Measurements from ENCODE around the gene CDC25C. TPM values are rescaled to one million over a fixed set of nuclear protein-coding genes. Genes with fewer than 3 reads are reported as not detected.

Gene CDC25C
- 1 to 10 TPM; 6.5 to 8.0 (median 7.2) TPM for polyA plus RNA-seq (ENCODE audit: insufficient read length in 4 of 4)

- DNase-seq (ENCODE audit: low read depth in 4 of 4, low spot score in 3 of 4): peak; percentile 92 to 98 (median 96)
Measured at GRCh38 chr5:138331449-138332368, at the start of gene CDC25C. Gene CDC25C (minus strand): TSS chr5:138331804. CDS start chr5:138331180, 624 bp downstream.

- DNase-seq (ENCODE audit: low read depth in 4 of 4, low spot score in 3 of 4): no peak
Measured at GRCh38 chr5:138372653-138373052, 41.0 kb upstream of the CDC25C start.

- no peak for DNase-seq (ENCODE audit: low read depth in 4 of 4, low spot score in 3 of 4)
Measured at GRCh38 chr5:138372225-138372624, 40.6 kb upstream of the CDC25C start.

GRCh38 chr5:138371454-138371853, 39.9 kb upstream of the CDC25C start:
- no peak for DNase-seq (ENCODE audit: low read depth in 4 of 4, low spot score in 3 of 4)

- no peak for DNase-seq (ENCODE audit: low read depth in 4 of 4, low spot score in 3 of 4)
Measured at GRCh38 chr5:138370537-138370936, 38.9 kb upstream of the CDC25C start.

GRCh38 chr5:138369706-138370105, 38.1 kb upstream of the CDC25C start:
- no peak for DNase-seq (ENCODE audit: low read depth in 4 of 4, low spot score in 3 of 4)

- no peak for DNase-seq (ENCODE audit: low read depth in 4 of 4, low spot score in 3 of 4)
Measured at GRCh38 chr5:138369261-138369660, 37.7 kb upstream of the CDC25C start.

GRCh38 chr5:138366632-138367382, 35.2 kb upstream of the CDC25C start:
- no peak for DNase-seq (ENCODE audit: low read depth in 4 of 4, low spot score in 3 of 4)

GRCh38 chr5:138364576-138364975, 33.0 kb upstream of the CDC25C start:
- no peak for DNase-seq (ENCODE audit: low read depth in 4 of 4, low spot score in 3 of 4)

- DNase-seq (ENCODE audit: low read depth in 4 of 4, low spot score in 3 of 4): no peak
Measured at GRCh38 chr5:138360941-138361452, 29.4 kb upstream of the CDC25C start.

GRCh38 chr5:138359621-138360020, 28.0 kb upstream of the CDC25C start:
- no peak for DNase-seq (ENCODE audit: low read depth in 4 of 4, low spot score in 3 of 4)

- DNase-seq (ENCODE audit: low read depth in 4 of 4, low spot score in 3 of 4): no peak
Measured at GRCh38 chr5:138354926-138355378, 23.3 kb upstream of the CDC25C start.

- DNase-seq (ENCODE audit: low read depth in 4 of 4, low spot score in 3 of 4): no peak
Measured at GRCh38 chr5:138354387-138354786, 22.8 kb upstream of the CDC25C start.

GRCh38 chr5:138353560-138354080, 22.0 kb upstream of the CDC25C start:
- no peak for DNase-seq (ENCODE audit: low read depth in 4 of 4, low spot score in 3 of 4)

- DNase-seq (ENCODE audit: low read depth in 4 of 4, low spot score in 3 of 4): no peak
Measured at GRCh38 chr5:138352722-138353559, 21.3 kb upstream of the CDC25C start.

- peak in 3 of 4 donors; percentile 79 to 83 (median 82) for DNase-seq (ENCODE audit: low read depth in 4 of 4, low spot score in 3 of 4)
Measured at GRCh38 chr5:138352071-138352721, 20.6 kb upstream of the CDC25C start, which contains the start of gene KDM3B. Gene KDM3B (plus strand): TSS chr5:138352685. CDS start chr5:138352796, 111 bp downstream.

GRCh38 chr5:138351517-138351916, 19.9 kb upstream of the CDC25C start:
- no peak for DNase-seq (ENCODE audit: low read depth in 4 of 4, low spot score in 3 of 4)

GRCh38 chr5:138351056-138351455, 19.5 kb upstream of the CDC25C start:
- DNase-seq (ENCODE audit: low read depth in 4 of 4, low spot score in 3 of 4): no peak

GRCh38 chr5:138350563-138350890, 18.9 kb upstream of the CDC25C start:
- no peak for DNase-seq (ENCODE audit: low read depth in 4 of 4, low spot score in 3 of 4)
